SKM-1 treated with dmso at 0.1 percent for 144 hours (cell line): Measurements from ENCODE around the gene SLC26A9.
"Not testable (repeated sequence)": the region's sequence is repeated elsewhere in the genome, so short reads cannot be mapped to it uniquely, and the experiment has no call there.

Experiments used
- DNase-seq: peaks from one replicate; lab custom pipeline; 2025; ENCODE audit not compliant: unreplicated experiment; lab: John Stamatoyannopoulos, UW

Gene SLC26A9

GRCh38 chr1:205896351-205896750, 46.9 kb downstream of the SLC26A9 start:
- DNase-seq: no peak

GRCh38 chr1:205894119-205894518, 49.1 kb downstream of the SLC26A9 start:
- not testable (repeated sequence) for DNase-seq

GRCh38 chr1:205892175-205892574, 51.1 kb downstream of the SLC26A9 start:
- not testable (repeated sequence) for DNase-seq

- DNase-seq: not testable (repeated sequence)
Observed at GRCh38 chr1:205891481-205891880, 51.8 kb downstream of the SLC26A9 start.

GRCh38 chr1:205890631-205891030, 52.6 kb downstream of the SLC26A9 start:
- not testable (repeated sequence) for DNase-seq

- not testable (repeated sequence) for DNase-seq
Observed at GRCh38 chr1:205889706-205890105, 53.5 kb downstream of the SLC26A9 start.

GRCh38 chr1:205889006-205889405, 54.2 kb downstream of the SLC26A9 start:
- not testable (repeated sequence) for DNase-seq

- DNase-seq: no peak
Observed at GRCh38 chr1:205883792-205884191, 59.5 kb downstream of the SLC26A9 start.

- DNase-seq: no peak
Observed at GRCh38 chr1:205880923-205881322, 62.3 kb downstream of the SLC26A9 start.

GRCh38 chr1:205879974-205880373, 63.3 kb downstream of the SLC26A9 start:
- no peak for DNase-seq

GRCh38 chr1:205878026-205878425, 65.2 kb downstream of the SLC26A9 start:
- DNase-seq: no peak

GRCh38 chr1:205873148-205873547, 70.1 kb downstream of the SLC26A9 start:
- not testable (repeated sequence) for DNase-seq

GRCh38 chr1:205870236-205870635, 73.0 kb downstream of the SLC26A9 start:
- DNase-seq: no peak
